HT1080 (cell line): ENCODE data around the gene ADCY5. TPM values are rescaled to one million over a fixed set of nuclear protein-coding genes. Genes with fewer than 3 reads are reported as not detected.

Experiments
- DNase-seq: peaks from one replicate; pipeline ENCODE4 v3.0.0-alpha.2; 2015; ENCODE audit warnings: low read depth
- total RNA-seq: library from RNA; depleted of rRNA; stranded (reverse); fragments of >200 nt; shearing (Covaris generic); gene quantifications from 2 replicates; pipeline ENCODE4 v1.2.3, GENCODE V29; 2014

ADCY5 gene
- total RNA-seq, 1 experiment from 2014 or later: 1.7 TPM

DNA sequence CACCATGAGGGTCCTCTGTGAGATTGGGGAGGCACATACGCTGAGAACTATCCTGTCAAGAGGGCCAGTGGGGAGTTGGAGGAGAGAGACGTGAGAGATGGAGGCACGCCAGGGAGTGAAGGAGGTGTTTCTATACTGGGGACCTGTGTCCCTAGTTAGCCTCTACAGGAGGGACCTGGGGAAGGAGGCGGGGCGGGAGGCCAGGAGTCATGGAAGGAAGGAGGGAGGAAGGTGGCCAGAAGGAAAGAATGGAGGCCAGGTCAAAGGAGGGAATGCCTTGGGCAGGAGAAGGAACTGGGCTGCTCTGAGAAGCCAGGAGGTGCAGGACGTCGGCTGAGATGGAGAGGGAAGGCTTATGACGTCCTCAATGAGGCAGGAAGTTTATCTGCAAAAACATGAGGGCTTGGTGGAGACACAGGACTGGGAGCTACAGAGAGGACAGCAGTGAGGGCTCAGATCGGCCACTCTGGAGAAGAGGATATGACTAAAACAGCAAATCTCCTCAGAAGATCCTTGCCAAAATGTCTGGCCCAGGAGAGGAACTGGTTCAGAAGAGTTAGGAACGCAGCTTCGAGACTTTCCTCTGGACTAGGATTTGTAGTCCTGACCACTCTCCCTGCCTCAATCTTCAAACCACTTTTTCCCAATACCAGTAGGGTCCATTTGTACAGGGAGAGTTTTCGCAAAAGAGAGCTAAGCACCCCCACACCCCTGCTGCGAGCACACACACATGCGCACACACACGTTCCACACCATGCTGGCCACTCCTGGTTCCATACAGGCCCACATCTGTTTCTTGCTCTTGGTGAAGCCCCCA, 59.9 kb downstream of the ADCY5 start:
- DNase-seq: peak; percentile 41

DNA sequence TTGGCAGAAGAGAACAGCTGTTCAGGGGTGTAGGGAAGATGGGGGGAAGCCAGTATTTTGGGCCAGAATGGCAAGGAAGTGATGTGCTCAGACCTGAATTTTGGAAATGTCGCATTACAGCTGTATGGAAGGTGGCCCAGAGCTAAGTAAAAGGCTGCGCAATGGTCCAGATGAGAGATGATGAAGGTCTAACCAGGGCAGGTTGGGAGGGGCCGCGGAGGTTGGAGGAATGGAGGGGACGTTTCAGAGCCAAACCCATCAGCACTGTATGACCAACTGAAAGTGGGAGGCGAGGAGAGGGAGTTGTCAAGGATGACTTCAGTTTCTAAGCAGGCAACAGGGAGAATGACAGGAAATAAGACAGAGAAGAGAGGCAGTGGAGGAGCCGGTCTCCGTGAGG, 60.8 kb downstream of the ADCY5 start:
- no peak for DNase-seq

DNA sequence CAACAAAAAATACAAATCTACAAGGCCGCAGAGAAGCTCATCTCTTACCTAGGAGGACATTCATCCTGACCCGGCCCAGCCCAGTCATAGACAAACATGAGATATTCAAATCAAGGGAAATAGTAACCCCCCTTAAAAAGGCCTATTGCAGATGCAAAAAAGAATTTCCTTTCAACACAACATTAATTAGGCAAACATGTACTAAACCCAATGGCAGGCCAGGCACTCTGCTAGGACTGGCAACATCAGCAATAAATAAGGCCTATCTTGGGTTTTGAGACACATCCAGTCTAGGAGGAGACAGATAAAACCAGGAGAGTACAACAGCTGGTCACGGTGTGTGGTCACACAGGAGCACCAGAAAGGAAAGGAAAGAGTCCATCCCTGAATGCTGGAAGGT, 61.4 kb downstream of the ADCY5 start:
- no peak for DNase-seq

DNA sequence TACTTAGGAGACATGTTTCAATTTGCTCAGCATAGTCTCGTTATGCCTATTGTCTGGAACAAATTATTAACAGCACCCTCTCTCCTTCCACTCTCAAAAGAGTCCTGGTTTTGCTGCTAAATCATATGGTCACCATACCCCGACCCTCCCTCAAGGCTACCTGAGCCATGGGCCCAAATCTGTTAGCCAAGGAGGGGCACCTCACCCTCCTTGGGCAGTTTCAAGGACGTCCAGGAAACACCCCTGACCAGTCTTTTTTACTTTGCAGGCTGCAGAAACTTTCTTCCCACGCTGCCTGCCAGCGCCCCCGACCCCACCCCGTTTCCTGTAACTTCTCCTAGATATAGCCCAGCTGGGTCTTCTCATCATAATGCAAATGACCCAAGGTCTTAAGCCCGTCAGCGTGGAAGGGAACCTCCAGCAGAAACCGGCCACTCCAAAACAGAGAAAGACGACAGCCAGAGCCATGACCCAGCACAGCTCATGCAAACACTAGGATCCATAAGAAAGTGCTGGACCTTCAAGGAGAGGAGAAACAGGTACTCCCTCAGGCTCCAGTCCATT, 62.3 kb downstream of the ADCY5 start:
- no peak for DNase-seq

DNA sequence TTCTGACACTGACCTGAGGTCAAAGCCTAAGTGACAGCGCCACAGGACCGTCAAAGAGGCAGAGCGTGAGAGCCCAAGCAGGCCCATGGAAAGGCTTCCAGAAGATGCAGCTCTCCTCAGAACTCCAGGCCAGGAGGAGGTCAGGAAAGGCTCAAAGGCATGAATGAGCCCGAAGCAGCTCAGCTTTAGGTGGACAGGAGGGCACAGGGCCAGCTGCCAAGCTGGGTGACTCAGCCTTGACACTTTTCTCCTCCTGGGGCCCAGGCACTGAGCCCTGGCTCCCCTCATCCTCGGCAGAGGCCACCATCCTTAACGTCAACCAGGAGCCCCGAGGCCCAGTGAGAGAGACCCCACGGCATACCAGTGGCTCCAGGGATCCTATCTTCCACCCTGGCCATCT, 62.9 kb downstream of the ADCY5 start:
- peak; percentile 65 for DNase-seq

DNA sequence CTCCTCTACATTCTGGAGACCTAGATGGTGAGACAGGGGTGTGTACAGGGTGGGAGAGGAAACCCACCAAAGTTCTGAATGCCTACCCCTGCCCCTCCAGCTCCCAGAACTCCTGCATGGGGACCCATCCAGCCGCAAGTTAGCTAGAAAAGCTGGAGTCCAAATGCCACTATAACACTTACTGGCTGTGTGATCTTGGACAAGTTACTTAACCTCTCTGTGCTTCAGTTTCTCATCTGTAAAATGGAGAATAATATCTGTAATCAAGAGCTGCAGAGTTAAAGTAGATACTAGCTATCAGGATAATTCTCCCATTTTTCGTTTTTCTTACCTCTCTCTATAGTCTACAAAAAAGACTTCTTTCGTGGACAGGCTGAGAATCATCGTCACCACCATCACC, 63.4 kb downstream of the ADCY5 start:
- DNase-seq: no peak

DNA sequence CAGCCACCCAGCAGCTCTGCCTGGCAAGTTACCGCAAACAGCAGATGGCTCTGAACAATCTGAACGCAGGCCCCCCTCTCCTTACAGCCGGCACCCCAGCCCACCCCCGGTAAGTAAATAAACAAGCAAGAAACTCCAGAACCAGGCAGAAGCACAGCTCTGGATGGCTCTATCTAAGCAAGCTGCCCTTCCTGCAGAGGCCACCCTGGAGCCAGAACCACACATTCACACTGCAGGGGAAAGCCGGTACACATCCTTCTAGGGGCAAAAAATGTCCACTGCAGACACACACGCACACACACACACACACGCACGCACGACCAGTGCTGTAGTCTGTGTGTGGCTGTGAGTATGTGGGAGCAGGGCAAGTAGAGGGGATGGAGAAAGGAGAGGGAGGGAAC, 63.9 kb downstream of the ADCY5 start:
- no peak for DNase-seq

DNA sequence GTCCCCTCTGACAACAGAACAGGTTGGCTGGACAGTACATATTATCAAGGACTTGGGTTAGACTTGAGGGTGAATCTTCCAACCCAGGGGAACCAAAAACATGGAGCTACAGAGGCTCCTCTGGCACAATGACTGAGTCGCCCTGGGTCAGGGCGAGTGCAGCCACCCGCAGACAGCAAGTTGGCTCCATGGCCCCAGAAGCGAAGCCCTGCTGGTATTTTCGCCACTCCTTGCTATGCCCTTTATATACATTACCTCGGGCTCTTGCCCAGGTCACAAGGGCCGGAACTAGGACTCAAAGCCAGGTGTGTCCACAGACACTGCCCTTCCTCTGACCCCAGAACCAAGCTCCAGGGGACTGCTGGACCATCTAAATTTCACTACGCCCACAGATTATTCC, 64.6 kb downstream of the ADCY5 start:
- no peak for DNase-seq

DNA sequence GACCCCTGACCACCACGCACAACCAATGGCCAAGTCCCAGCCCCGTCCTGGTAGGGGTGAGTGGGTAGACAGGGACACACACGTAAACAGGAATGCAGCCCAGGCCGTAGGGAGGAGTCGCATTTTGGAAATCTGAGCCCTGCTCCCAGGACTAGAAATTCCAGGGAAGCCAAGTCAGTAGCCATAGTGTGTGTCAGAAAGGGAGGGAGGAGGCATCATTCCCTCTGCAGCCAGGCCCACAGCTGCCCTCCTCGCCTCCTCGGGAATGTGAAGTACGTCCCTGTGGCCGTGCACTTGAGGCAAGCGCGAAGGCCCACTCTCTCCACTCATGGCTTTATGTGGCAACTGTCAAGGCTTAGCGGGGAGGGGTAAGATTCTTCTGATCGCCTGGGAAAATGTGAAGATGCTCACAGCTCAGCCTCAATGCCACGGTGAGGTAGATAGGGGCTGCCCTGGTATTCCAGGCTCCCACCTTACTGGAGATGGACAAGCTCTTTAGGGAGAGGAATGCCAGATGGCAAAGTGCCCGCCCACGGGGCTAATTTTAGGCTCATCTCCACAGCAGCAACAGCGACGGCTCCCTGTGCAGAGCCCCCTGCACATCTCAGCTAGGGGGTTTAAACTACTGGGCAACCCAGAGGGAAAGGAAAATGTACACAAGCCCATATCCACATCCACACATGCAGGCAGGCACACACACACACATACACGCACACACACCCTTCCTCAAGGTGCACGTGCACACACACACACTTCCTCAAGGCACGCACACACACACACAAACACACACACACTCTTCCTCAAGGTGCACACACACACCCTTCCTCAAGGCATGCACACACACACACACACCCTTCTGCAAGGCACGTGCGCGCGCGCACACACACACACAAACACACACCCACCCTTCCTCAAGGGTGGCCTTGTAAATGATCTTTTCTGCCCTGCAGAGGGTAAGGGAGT, 65.5 kb downstream of the ADCY5 start:
- DNase-seq: no peak

DNA sequence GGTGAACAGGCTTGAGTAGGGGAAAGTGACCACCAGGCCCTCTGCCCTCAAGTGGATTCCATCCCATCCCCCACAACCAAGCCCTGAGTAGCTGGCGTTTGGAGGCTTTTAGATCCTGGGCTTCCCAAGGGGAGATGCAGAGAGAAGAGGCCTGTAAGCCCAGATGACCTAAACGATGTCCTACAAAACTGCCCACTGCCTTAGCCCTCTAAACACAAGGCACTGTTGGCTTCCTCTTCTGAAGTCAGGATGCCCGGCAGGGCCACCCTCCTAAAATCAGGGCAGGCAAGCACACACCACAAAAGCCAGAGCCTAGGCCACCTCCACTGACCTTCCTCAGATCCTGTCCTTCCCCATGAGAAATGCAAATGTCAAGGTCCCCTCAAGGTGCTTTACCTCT, 68.6 kb downstream of the ADCY5 start:
- no peak for DNase-seq

DNA sequence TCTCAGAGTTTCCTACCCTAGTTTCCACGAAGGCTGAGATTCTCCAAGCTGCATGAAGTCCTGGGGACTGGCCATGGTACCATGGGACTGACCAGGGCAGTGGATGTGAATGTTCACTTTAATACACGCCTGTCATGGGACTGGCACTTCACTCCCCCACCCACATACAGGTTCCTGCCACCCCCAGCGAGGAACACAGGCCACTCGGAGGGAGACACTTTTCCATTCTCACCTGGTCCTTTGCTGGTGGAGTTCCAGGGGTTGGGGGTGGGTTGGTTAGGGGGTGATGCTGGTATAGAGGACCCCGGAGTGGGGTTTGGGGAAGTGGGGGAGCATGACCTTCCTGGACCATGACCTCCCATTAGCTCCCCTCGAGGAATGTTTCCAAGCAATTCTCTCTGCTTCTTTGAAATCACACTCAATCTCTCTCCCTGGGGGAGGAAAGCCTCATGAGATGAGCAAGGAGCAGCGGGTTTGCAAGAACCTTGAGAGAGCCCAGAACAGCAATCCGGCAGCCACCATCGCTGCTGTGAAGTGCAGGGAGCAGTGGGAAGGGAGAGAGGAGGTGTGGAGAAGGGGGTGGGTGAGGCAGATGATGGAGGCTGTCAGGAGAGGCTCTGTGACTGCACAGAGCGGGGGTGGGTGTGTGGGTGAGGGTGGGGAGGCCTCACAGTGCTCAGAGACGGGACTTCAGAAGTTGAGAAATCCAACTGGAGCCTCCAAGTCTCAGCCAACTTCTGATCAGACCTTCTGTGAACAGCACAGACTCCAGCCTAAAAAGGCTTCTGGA, 69.7 kb downstream of the ADCY5 start:
- DNase-seq: no peak

DNA sequence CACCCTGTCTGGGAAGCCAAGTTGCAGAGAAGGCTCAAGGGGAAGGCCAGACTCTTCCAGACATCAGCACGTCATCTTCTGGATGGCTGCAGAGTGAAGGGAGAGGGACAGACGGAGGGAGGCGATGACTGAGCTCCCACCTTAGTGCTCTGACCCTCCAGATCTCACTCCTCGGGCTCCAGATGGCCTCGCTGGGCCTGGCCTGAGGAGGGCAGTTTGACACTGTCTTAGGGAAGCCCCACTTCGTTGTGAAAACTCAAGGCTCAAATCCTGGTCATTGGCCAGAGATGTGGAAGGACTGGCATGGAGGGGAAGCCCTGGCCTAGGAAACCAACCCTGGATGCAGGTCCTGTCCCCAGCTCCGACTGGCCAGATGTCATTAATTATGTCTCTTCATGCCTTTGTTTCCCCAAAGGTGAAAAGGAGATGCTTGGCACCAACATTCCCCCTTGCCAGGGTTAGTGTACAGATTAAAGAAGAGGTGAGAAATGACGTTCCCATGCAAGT, 70.4 kb downstream of the ADCY5 start:
- DNase-seq: no peak

DNA sequence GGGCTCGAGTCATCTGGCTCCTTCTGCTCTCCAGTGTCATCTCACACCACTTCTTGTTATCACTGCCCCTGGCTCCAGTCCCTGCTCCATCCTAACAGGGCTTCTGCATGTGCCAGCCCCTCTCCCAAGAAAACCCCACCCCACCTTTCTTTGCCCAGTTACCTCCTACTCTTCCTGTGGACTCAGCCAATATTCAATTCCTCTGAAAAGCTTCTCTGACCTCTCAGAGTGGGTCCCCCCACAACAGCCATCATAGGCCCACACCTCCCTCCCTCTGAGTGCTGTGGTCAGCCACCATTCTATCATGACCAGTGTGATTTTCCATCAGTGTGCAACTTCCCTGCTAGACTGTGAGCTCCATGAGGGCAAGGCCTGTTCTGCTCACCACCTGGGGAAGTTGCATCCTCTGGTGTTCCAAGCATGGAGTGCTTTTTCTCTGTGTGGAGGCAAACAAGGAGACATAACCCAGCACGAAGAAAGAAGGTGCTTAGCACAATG, 71.6 kb downstream of the ADCY5 start:
- no peak for DNase-seq

DNA sequence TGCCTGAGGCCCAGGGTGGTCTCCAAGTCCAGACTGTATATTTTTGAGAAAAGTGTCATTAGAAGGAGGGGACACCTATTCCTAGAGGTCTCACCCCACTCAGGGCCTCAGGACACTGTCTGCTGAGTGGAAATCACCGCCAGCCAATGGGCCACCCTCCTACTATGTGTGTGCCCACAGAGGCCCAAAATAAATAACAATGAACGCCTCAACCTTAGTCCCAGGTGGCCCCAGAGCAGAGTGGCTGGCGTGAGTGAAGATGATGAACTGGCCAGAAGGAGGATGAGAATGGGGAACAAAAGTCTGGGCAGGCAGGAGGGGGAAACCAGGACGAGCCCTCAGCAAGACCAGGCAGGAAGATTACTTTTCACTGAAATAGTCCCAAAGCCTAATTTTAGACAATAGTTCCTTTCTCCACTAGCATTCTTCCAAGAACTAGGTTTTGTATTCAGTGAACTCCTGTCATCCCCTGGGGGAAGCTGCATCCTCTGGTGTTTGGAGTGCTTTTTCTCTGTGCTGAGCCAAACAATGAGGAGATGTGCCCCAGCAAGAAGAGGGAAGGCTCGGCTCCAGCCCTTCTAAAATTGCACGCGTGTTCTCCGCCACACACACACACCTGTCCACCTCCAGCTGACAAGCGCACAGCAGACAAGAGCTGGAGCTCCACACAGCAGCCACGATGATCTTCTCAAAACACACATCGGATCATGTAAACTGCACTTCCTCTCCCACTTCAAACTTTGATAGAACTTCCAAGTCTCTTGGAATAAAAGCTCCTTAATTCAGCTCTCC, 72.2 kb downstream of the ADCY5 start:
- DNase-seq: no peak

DNA sequence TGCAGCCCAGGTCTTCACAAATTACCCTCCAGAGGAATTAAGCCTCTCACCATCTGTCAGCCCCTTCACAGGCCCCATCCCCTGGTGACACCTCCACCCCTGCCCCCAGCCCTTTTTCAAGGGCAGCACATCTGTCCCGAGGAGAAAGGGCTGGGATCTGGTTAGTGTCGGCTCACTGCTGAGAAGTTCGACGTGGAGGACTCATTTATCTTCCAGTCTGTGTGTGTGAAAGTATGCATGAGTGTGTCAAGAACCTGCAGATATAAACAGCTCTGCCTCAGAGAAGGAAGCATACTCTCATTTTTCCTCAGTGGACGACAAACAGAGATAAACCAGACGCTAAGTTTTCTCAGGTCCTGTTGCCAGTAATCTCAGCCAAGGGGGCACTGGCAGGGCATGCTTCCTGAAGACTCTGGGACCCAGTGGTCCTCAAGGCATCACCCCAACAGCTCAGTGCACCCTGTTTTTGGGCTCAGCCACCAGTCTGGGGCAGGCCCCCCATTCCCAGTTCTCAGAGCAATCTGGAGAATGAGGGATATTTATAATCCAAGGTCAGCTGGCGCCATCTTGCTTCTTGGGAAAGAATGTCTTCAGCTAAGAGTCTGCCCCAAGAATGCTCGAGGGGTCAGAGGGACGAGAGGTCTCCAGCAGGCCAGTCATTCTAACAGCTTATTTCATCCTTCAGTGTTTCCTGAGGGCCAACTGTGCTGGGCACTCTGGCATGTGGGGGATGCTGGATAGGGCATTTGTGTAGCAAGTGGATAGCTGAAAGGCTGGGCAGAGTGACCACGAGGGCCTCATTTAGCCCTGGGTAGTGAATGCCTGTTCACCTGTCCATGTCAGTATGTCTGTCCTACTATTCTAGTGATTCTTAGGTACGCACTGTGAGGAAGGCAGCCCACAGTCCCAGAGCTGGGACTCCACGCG, 73.6 kb downstream of the ADCY5 start:
- DNase-seq: no peak

DNA sequence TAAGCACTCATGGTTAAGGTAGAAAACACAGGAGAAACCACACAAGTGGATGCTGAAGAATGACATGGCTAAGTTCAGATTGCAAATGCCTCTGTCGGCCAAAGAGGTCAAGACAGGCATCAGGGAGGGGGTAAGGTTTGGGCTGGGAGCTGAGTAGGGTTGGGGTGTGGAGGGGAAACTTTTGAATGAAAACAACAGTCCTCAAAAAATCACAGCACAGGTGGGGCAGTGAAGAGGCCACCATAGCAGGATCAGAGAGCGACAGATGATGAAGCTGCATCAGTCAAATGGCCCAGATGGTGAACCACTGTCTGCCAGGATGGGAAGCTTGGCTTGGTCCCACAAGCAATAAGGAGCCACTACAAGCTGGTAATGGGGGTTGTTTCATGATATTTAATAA, 74.9 kb downstream of the ADCY5 start:
- DNase-seq: no peak

DNA sequence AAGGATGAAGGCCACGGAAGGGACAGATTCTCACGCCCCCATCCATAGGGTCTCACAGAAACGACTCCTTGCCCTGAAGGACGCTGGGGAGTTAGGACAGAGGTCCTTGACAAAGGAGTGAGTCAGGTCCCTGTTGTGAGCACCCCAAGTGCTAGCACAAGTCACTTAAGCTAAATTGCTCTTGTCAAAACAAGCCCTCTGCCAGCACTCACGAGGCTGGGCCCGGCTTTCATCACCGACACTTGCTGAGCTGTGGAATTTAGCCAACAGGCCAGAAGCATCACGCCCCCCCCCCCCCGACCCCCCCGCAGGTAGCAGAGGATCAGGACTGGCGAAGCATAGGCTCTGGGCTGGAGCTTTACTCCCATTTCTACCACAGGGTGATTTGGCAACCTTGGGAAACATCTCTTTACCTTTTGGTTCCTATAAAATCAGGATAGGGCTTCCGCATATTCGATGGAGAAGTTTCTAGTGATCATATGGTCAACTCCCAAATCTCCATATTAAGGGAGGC, 75.4 kb downstream of the ADCY5 start:
- DNase-seq: no peak

DNA sequence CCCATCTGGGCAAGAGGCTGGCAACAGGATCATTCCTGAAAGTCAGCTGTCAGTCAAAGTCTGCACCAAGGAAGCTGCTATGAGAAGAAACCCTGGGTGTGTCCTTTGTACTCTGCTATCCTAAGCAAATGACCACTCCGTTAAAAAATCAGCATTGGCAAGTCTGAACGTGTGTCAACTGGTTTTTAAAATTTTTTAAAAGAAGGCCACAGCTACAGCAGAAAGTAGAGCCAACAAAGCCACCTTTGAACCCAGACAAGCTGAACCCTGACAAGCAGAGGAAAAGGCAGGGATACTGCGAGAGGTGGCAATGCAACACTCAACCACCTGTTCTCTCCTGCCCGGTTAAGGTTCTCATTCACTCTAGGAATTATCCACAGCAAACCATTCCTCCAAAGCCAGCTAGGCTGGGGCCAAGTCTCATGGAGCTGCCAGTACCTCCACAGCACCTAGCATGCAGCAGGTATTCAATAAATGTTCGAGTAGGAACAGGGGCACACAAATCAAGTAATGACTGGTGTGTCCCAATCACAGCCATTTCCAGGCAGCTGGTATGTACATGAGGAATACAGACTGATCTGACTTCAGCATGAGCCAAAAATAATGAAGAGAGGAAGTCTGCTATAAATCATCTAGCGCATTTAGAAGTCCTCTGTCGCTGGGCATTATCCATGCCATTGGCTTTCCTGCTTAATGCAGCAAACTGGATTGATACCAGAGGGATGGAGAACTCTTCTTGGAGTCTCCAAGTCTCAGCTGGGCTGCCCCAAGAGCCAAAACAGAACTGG, 76.0 kb downstream of the ADCY5 start:
- DNase-seq: no peak
